HG03103 (cell line): ENCODE data around the gene PAQR9.
"Not testable (repeated sequence)": the region's sequence is repeated elsewhere in the genome, so short reads cannot be mapped to it uniquely, and the experiment has no call there.

Experiments used
- ATAC-seq: cut with Tn5 transposase; IDR thresholded peaks from one replicate; pipeline ENCODE4 v1.9.1; 2021; ENCODE audit warnings: low read depth; ENCODE audit not compliant: unreplicated experiment

PAQR9 gene, protein sequence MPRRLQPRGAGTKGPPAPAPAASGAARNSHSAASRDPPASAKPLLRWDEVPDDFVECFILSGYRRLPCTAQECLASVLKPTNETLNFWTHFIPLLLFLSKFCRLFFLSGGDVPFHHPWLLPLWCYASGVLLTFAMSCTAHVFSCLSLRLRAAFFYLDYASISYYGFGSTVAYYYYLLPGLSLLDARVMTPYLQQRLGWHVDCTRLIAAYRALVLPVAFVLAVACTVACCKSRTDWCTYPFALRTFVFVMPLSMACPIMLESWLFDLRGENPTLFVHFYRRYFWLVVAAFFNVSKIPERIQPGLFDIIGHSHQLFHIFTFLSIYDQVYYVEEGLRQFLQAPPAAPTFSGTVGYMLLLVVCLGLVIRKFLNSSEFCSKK

DNA sequence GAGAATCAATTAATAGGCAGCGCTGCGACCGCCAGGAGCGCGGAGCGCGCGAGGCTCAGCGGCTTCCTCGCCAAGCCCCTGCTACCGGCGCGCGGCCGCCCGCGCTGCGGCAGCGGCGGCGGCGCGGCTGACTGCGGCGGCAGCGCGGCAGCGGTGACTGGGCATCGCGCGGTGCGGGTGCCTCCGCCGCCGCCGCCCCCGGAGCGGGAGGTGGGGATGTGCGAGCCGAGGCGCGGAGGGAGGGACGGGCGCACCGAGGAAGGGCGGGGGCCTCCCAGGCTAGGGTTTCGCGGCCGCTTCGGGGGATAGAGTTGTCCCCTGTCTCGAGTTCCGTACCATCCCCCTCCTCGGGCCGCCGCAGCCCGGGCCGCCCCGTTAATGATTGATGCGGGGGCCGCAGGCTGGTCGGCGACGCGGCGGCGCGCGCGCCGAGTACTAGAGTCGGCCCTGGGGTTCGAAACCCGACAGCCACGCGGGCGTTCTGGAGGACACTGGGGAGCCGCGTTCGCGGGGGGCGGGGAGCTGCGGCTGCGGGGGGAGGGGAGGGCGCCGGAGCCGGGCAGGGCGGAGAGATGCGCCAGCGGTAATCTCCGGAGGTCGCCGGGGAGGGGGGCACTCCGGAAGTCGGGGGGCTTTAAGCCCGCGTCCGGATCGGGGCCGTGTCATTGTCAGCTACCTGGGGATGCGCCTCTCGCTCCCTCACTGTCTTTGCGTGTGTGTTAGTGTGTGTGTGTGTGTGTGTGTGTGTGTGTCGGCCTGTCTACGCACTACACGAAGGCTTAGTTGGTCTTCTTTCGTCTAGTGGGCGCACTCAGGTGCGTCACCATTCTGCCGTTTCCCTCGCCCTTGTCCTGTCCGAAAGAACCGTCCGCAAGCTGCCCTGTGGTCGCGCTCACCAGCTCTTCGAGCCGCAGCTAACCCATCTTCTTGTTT lies at the start of gene PAQR9:
Gene PAQR9 (minus strand): TSS at position 159 of the 933 bp plus-strand sequence. CDS start 338 bp downstream, outside the sequence.
- ATAC-seq, result no peak

DNA sequence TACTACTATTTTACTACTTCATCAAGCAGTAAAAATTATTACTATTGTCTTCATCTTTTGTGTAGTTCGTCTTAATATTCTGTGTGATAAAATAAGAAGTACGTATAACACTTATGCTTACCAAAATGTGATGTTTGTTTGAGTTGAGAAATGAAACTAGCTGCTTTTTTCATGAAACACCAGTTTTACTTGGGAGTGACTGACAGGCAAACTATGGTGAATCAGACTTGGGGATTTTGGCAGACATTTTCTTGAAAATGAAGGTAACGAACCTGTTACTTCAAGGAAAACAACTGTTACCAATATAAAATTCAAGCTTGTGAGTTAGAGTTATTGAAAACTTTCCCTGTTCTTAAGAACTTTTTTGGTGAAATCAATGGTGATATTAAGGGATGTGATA lies 48.2 kb upstream of the PAQR9 start:
- no peak for ATAC-seq

DNA sequence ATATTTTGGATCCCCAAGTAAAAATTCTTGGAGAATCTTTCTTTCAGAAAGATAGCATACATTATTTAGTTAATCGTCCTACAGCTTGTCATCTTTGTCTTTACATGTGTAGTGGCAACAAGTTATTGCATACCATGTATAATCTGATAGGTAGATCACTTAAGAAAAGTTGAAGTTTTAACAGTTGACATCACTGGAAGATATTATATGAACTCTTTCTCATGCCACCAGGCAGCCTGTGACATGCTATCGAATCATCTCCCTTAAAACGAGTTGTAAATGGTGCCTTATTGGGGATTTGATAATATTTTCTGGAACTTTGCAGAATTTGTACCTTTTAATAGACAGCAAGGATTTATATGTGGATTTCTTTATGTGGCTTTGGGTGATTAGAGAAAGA lies 46.5 kb upstream of the PAQR9 start:
- no peak for ATAC-seq

DNA sequence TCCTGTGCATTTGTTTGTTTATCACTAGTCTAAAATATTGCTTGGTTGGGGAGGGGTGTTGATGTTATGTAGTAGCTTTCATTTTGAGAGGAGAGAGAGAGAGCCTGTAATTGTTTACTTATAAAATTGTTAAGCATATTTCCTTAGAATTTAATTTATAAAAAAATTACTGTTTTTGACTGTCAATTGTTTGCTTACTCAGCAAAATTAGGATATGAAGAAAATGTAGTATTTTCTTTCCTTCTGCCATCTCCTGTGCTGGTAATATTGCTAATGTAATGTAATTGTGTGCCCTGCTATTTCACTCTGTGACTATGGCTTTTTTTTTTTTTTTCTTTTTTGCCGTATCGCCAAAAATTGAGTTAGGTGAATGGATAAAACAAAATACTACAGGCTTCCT lies 41.3 kb upstream of the PAQR9 start:
- no peak for ATAC-seq

DNA sequence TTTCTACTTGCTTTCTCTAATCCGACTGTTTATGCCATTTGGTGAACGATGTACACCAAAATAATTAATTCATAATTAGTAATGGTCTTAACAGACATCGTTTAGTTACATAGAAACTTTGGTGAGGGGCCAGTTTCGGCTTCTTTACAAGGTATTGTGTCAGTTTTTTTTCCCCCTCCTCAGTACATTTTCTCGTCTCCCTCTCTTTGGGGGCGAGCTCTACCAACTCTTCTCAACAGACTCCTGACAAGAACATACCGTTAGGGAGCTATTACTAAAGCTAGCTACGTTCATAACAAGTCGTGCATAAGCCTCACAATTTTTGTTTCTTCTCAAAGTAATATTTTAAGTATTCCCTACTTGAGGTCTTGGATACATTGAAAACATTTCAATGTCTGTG lies 39.3 kb upstream of the PAQR9 start:
- ATAC-seq, result no peak

DNA sequence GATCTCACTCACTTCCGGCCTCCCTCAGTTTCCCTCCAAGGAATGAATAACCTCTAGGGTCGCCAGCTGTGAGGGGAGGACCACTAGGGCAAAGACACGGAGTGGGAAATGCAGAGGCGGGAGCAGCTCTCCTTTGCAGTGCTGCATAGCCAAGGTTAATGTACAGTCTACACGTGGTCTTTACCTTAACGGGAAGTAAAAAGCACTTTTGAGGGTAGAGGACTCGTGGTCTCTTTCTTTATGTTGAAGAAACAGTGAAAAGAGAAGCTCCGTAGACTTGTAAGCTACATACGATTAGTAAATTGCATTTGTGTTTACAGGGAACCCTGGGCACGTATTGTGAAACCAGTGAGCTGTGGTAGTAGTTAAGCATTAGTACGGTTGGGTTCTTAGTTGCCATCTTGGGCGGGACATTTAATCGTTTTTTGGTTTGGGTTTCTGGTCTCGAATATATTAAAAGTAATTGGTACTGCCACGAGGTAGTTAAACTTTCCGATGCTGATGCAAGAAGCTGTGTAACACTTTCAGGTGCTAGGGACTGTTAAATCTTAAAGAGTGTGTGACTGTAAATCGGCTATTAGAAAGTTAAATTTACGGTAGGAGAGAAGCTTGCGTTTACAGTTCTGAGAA lies 38.7 kb upstream of the PAQR9 start:
- peak; percentile 33 for ATAC-seq

DNA sequence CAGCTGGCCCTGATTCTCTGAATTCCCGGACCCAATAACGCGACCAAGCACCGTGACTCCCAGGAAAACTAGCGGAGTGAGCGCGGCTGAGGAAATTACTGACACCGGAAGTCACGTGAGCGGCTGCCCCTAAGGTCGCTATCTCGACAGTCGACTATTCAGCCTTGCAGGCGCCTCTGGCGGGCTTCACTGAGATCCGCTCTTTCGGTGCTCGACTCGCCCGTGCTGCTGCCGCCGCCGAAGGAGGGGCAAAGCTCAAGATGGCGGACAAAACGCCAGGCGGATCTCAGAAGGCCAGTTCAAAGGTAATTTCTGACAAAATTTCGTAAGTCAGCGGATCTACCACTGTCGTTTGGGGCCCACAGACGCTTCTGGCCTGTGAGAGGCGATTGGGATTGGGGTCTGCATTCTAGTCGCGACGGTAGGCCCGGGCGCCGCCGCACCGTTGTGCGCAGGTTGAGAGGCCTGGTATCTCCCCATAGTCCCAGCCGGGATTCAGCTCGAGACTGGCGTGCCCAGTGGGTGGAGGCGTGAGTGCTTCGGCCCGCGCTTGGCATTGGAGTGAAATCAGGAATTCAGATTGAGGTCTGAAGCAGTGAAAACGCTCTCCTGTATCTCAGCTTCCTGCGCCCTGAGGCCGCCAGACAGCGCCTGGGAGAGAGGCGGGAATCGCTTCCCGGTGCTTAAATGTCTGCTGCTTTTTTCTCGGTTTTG lies 38.1 kb upstream of the PAQR9 start, which contains the start of gene U2SURP:
Gene U2SURP (plus strand): TSS at position 202 of the 714 bp plus-strand sequence. CDS start 59 bp downstream, at position 261.
- ATAC-seq, result peak; percentile 73

DNA sequence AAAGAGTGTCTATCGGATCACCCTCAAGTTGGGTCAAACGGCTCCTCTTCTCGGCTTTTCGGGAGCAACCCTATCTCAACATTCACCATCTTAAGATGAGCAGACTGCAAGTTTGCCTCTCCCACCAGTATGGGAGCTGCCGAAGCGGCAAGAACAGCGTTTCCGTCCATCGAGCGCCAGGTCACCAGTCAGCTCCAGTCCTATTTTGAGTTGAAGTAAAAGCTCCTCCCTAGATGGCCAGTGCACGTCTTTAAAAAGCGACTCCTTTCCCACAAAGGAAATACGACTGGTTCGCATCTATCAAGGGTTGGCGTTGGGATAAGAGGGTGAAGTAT lies 37.5 kb upstream of the PAQR9 start:
- peak; percentile 65 for ATAC-seq

DNA sequence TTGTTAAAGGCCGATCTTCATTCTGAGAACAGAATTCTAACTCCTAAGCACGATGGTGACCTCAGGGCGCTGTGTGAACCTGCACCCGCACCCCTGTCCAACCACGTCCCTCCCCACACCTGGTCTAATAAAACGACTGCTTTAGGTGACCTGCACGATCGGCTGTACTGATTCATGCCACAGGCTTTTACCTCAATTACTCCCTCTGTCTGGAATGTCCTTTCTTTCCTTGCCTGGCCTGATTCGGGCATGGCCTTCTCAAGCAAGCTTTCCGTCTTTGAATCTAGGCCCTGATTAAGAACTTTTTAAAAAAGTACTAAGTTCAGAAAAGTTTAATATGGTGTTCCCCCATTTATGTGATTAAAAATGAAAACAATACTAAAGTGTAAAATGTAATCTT lies 37.1 kb upstream of the PAQR9 start:
- ATAC-seq, result no peak

DNA sequence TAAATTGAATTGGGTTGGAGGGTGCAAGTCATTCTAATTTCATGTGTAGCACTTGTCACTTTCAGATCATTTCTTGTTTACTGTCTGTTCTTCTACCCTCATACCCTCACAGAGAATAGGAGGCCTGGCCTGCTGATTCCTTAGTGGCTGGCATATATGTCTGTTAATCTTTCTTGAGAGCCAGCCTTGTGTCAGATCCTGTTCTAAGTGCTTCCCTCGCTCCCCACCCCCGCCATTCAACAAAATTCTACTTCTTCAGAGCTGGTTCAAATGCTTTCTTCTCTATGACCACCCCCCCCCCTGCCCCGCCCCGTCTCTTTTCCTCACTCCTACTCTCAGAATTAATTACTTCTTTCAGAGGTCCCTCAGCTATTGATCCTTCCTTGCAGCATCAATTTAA lies 36.4 kb upstream of the PAQR9 start:
- ATAC-seq, result no peak

DNA sequence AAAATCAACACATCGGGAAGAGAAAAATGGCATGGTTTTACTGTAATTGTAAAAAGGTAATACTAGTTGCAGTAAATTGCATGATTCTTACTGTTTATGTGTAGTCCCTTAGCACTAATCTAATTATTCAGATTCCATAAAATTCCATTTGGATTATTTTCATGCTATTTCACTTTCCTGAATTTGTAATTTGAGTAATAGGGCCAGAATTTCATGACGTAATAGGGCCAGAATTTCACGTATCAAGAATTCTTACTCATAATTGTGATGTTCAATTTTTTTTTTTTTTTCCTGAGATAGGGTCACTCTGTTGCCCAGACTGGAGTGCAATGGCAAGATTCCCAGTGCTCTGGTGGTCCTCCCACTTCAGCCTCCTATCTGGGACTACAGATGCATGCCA lies 35.0 kb upstream of the PAQR9 start:
- no peak for ATAC-seq

DNA sequence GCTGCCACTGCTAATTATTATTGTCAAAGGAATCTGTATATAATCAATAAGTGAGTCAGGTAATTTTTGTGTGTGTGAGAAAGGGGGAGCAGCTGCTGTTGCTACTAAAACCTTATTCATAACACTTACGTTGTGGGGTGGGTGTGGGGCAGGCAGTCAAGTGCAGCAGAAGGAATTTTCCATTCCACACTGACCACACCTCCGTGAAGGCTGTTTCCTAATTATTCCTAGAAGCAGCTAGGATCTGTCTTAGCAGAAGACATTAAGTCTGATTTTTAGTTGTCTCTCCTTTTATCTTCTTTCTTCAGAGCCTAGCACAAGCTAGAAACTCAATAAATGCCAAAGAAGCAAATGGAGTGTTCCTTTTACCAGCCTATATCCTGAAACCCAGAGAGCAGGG lies 33.9 kb upstream of the PAQR9 start:
- ATAC-seq, result no peak

DNA sequence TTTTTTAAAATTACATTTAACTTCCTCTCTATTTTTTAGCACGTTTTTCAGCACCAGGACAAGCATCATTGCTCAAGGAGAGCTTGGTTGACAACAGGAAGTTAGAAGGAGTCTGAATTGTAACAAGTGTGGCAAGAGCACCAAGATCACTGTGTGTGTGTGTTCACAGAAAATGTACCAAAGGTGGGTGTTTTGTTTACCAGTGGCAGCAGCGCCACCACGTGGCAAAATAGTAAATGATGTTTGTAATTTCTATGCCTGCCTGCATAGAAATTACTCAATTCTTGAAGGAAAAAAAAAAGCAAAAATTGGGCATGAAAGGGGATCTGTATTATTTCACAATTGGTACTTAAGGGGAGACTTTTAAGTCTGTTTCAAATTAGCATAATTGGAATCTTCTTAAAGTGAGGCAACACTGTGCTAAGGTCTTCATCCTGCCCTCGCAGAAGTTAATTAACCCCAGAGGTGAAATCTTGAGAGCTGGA lies 30.5 kb upstream of the PAQR9 start:
- no peak for ATAC-seq

DNA sequence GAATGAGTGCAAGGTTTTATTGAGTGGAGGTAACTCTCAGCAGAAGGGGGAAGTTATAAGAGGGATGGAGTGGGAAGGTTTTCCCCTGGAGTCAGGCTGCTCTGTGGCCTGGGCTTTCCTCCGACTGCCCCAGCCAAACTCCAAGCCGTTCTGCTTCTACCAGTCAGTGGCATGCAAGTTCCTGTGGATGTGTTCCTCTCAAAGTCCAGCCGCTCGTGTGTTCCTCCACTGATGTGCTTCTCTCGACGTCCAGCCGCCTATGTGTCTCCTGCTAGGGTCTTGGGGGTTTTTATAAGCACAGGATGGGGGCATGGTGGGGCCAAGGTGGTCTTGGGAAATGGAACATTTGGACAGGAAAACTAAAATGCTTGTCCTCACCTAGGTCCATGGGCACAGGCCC lies 28.8 kb upstream of the PAQR9 start:
- no peak for ATAC-seq

DNA sequence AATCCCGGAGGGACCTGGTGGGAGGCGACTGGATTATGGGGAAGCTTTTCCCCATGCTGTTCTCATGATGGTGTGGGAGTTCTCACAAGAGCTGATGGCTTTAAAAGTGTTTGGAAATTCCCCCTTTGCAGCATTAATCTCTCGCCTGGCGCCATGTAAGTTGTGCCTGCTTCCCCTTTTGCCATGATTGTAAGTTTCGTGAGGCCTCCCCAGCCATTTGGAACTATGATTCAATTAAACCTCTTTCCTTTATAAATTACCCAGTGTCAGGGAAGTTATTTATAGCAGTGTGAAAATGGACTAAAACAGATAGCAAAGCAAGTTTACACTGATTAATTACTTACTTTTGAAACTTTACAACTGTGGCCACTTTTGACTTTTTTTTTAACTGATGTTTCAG lies 27.2 kb upstream of the PAQR9 start:
- ATAC-seq, result no peak

DNA sequence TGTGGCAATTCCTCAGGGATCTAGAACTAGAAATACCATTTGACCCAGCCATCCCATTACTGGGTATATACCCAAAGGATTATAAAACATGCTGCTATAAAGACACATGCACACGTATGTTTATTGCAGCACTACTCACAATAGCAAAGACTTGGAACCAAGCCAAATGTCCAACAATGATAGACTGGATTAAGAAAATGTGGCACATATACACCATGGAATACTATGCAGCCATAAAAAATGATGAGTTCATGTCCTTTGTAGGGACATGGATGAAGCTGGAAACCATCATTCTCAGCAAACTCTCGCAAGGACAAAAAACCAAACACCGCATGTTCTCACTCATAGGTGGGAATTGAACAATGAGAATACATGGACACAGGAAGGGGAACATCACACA lies 25.4 kb upstream of the PAQR9 start:
- ATAC-seq, result not testable (repeated sequence)

DNA sequence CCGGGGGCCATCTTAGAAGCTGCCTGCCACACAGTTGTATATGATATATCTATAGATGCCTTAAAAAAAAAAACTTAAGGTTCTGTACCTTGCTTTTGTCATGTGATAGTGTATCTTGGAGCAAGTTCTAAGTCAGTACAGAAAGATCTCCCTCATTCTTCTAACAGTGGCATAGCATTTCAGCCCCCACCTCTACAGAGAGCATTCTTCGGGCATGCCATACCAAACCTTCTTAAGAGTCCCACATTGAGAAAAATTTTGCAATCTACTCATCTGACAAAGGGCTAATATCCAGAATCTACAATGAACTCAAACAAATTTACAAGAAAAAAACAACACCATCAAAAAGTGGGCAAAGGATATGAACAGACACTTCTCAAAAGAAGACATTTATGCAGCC lies 24.7 kb upstream of the PAQR9 start:
- ATAC-seq, result not testable (repeated sequence)

DNA sequence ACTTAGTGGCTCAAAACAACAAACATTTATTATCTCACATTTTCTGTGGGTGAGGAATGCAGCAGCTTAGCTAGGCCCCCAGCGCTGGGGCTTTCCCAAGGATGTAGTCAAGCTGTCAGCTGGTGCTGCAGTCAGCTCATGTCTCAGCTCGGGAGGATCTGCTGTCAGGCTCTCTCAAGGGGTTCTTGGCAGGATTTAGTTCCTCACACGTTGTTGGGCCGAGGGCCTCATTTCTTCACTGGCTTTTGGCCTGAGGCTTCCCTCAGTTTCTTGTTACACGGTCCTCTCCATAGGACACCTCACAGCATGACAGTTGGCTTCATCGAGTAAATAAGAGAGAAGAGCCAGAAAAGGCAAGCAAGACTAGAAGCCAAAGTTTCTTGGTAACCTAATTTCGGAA lies 24.2 kb upstream of the PAQR9 start:
- no peak for ATAC-seq

DNA sequence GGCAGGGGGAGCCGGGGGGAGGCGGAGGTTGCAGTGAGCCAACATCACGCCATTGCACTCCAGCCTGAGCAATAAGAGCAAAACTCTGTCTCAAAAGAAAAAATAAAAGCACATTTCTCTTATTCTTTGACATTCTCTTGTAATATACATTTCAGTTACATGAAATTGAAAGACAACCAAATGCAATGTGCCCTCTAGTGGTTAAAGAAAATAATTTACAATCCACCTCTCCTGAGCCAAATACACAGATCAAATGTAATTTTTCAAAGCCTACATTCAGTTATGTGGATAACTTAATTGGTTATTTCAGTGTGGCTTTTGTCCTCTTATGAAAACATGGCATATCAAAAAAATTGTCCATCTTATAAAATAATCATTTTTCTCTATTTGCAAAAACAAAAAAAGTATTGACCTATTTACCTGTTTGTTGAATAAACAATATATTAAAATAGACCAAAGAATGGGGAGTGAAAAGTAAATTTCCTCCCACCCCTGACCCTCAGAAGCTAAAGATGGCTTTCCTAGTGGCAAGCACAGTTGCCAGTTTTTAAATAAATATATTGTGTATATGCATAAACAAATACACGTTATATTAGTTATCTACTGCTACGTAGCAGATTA lies 23.7 kb upstream of the PAQR9 start:
- ATAC-seq, result no peak

DNA sequence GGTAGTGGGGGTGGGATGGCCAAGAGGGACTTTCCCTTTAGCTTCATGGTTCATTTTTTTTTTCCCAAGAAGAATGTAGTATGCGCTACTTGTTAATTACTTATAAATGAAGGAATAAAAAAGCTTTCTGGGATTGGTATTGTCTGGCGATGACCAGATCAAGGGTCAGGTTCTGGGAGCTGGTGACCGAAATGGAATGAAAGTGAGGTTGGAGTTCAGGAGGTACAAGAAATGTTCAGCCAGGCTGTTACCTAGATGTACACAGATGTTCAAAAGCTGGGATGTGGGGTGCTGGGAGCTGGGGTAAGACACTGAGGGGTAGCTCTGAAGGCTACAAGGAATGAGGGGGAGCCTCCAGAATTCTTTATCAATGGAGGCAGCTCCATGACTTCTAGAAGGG lies 20.8 kb upstream of the PAQR9 start:
- no peak for ATAC-seq
